Body of pancreas (tissue), 4 donors: ENCODE measurements around the gene ASCL4.

Experiments used
- POLR2A ChIP-seq, 3 donors: fragments of 450-650 bp; IDR thresholded peaks; one replicate each; pipeline ENCODE4 v1.6.1; 2016; ENCODE audit warnings: antibody characterized with exemption in 3 of 3, mild to moderate bottlenecking in 2 of 3
- TF ChIP-seq, protein P1 (sequence below), 7 experiments: fragments of 450-650 bp in 4 of 7; fragments of 200-600 bp in 3 of 7; sonication (generic) in 3 of 7; IDR thresholded peaks; one replicate each; pipeline ENCODE4 v1.5.1; 2016 to 2019; ENCODE audit warnings: antibody characterized with exemption in 7 of 7

DNA sequence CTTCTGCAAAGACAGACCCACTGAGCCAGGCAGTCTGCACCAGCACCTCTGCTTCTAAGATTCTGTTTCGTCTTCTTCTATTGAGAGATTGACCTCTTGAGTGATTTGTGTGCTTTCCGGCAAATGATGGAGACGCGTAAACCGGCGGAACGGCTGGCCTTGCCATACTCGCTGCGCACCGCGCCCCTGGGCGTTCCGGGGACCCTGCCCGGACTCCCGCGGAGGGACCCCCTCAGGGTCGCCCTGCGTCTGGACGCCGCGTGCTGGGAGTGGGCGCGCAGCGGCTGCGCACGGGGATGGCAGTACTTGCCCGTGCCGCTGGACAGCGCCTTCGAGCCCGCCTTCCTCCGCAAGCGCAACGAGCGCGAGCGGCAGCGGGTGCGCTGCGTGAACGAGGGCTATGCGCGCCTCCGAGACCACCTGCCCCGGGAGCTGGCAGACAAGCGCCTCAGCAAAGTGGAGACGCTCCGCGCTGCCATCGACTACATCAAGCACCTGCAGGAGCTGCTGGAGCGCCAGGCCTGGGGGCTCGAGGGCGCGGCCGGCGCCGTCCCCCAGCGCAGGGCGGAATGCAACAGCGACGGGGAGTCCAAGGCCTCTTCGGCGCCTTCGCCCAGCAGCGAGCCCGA lies 703 bp downstream of the ASCL4 start:
- TF ChIP-seq, protein P1, sequence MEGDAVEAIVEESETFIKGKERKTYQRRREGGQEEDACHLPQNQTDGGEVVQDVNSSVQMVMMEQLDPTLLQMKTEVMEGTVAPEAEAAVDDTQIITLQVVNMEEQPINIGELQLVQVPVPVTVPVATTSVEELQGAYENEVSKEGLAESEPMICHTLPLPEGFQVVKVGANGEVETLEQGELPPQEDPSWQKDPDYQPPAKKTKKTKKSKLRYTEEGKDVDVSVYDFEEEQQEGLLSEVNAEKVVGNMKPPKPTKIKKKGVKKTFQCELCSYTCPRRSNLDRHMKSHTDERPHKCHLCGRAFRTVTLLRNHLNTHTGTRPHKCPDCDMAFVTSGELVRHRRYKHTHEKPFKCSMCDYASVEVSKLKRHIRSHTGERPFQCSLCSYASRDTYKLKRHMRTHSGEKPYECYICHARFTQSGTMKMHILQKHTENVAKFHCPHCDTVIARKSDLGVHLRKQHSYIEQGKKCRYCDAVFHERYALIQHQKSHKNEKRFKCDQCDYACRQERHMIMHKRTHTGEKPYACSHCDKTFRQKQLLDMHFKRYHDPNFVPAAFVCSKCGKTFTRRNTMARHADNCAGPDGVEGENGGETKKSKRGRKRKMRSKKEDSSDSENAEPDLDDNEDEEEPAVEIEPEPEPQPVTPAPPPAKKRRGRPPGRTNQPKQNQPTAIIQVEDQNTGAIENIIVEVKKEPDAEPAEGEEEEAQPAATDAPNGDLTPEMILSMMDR (IDR thresholded peaks at IDR 0.05): no peak
- no peak for TF ChIP-seq POLR2A (IDR thresholded peaks at IDR 0.05)
